HepG2 (cell line): Measurements from ENCODE around the gene SPECC1L. TPM values are rescaled to one million over a fixed set of nuclear protein-coding genes. Genes with fewer than 3 reads are reported as not detected.
A peak's percentile ranks its signal among the peaks of the same experiment; 100 is the strongest.

Experiments
- E2F2 ChIP-seq: sonication (generic); formaldehyde crosslinking; IDR thresholded peaks from 2 replicates; pipeline ENCODE4 v1.4.0; 2020; ENCODE audit warnings: missing genetic modification reagents, borderline replicate concordance
- KMT2A ChIP-seq: sonication (generic); formaldehyde crosslinking; IDR thresholded peaks from 2 replicates; pipeline ENCODE4 v1.4.0; 2020; ENCODE audit warnings: missing genetic modification reagents
- MTERF4 ChIP-seq: sonication (generic); formaldehyde crosslinking; IDR thresholded peaks from 2 replicates; pipeline ENCODE4 v1.8.0; 2023; ENCODE audit warnings: mild to moderate bottlenecking, missing genetic modification reagents
- NFRKB ChIP-seq: fragments of 450-650 bp; IDR thresholded peaks from 2 replicates; pipeline ENCODE4 v1.6.1; 2017
- NR2F6 ChIP-seq, 2 experiments: IDR thresholded peaks; 2 replicates each; pipeline ENCODE4 v1.6.1; 2016; ENCODE audit warnings: antibody characterized with exemption in 1 of 2, mild to moderate bottlenecking in 1 of 2
- RXRB ChIP-seq: IDR thresholded peaks from 2 replicates; pipeline ENCODE4 v1.6.1; 2016; ENCODE audit warnings: borderline replicate concordance, missing genetic modification reagents, missing compliant biosample characterization
- SMARCE1 ChIP-seq: fragments of 450-650 bp; IDR thresholded peaks from 2 replicates; pipeline ENCODE4 v1.6.1; 2017; ENCODE audit warnings: borderline replicate concordance
- THRA ChIP-seq: sonication (generic); formaldehyde crosslinking; IDR thresholded peaks from 2 replicates; pipeline ENCODE4 v1.4.0; 2020; ENCODE audit warnings: missing genetic modification reagents, borderline replicate concordance
- TMF1 ChIP-seq: sonication (generic); formaldehyde crosslinking; IDR thresholded peaks from 2 replicates; pipeline ENCODE4 v1.8.1; 2022; ENCODE audit warnings: low read depth, missing genetic modification reagents
- ZGPAT ChIP-seq: IDR thresholded peaks from 2 replicates; pipeline ENCODE4 v1.6.1; 2016; ENCODE audit warnings: mild to moderate bottlenecking
- ZNF230 ChIP-seq: sonication (generic); formaldehyde crosslinking; IDR thresholded peaks from 2 replicates; pipeline ENCODE4 v1.4.0; 2020; ENCODE audit warnings: mild to moderate bottlenecking, missing genetic modification reagents
- ZNF564 ChIP-seq: sonication (generic); formaldehyde crosslinking; IDR thresholded peaks from 2 replicates; pipeline ENCODE4 v1.8.1; 2023; ENCODE audit warnings: mild to moderate bottlenecking, missing genetic modification reagents
- ZNF574 ChIP-seq: sonication (generic); formaldehyde crosslinking; IDR thresholded peaks from 2 replicates; pipeline ENCODE4 v1.4.0; 2020; ENCODE audit warnings: missing genetic modification reagents
- ZNF607 ChIP-seq: sonication (generic); formaldehyde crosslinking; IDR thresholded peaks from 2 replicates; pipeline ENCODE4 v1.5.1; 2020; ENCODE audit warnings: missing genetic modification reagents, mild to moderate bottlenecking, borderline replicate concordance
- polyA plus RNA-seq, 8 experiments: library from polyadenylated mRNA; depleted of rRNA in 3 of 8; stranded (reverse) in 7 of 8; unstranded in 1 of 8; fragments of >200 nt; fragmentation: Illumina TruSeq in 4 of 8; extraction: Trizol in 4 of 8; gene quantifications; 2 replicates each; pipeline versions ENCODE4 v1.2.1 to v1.2.3, GENCODE V29; 2011 to 2016; ENCODE audit warnings: low read depth in 4 of 8, missing spikeins in 1 of 8, mixed read lengths in 1 of 8; ENCODE audit not compliant: insufficient read depth in 1 of 8
- total RNA-seq, 5 experiments: library from RNA; depleted of rRNA; stranded (reverse); fragments of >200 nt; fragmentation: Illumina TruSeq; extraction: Trizol; gene quantifications; 2 replicates each; pipeline ENCODE4 v1.2.3, GENCODE V29; 2016; ENCODE audit warnings: low read depth in 1 of 5

SPECC1L gene
- total and polyA plus RNA-seq, 2 of the 13 experiments (the other 11 are each of a cell fraction or from before 2014, with no cell fraction given) = 14.1 to 30.3 TPM

- TF ChIP-seq THRA (CRISPR knock-in tag) = peak; percentile 26; the same call in 1 of the 2 replicates
- no peak for TF ChIP-seq NFRKB
- TF ChIP-seq ZNF230 (CRISPR knock-in tag) = no peak
- peak; percentile 11; the same call in 1 of the 2 replicates for TF ChIP-seq RXRB (CRISPR knock-in tag)
- TF ChIP-seq ZNF607 (CRISPR knock-in tag) = no peak
- no peak for TF ChIP-seq ZNF564
- no peak for TF ChIP-seq ZGPAT
- TF ChIP-seq KMT2A (CRISPR knock-in tag) = no peak
- TF ChIP-seq NR2F6 (IDR thresholded peaks at IDR 0.05) = no peak; the same call in 1 of the 2 replicates
- peak; percentile 19; the same call in 1 of the 2 replicates for TF ChIP-seq NR2F6 (CRISPR knock-in tag; IDR thresholded peaks at IDR 0.05)
- TF ChIP-seq TMF1 (CRISPR knock-in tag) = no peak
- TF ChIP-seq E2F2 (CRISPR knock-in tag) = no peak
- TF ChIP-seq MTERF4 = no peak
- TF ChIP-seq SMARCE1 = no peak
- TF ChIP-seq ZNF574 (CRISPR knock-in tag) = no peak
Measured at GRCh38 chr22:24315367-24315966, 44.8 kb downstream of the SPECC1L start (continued).
